HepG2 (cell line): ENCODE data around the gene ASTN1. TPM values are rescaled to one million over a fixed set of nuclear protein-coding genes. Genes with fewer than 3 reads are reported as not detected.

ENCODE experiments used
- BORCS8-MEF2B ChIP-seq: sonication (generic); formaldehyde crosslinking; IDR thresholded peaks from 2 replicates; pipeline ENCODE4 v1.8.0; 2022; ENCODE audit warnings: mild to moderate bottlenecking, missing genetic modification reagents
- KDM3A ChIP-seq: IDR thresholded peaks from 2 replicates; pipeline ENCODE4 v1.6.1; 2018; ENCODE audit warnings: low read depth, missing compliant biosample characterization
- MZF1 ChIP-seq: sonication (generic); formaldehyde crosslinking; IDR thresholded peaks from 2 replicates; pipeline ENCODE4 v1.8.1; 2023; ENCODE audit warnings: mild to moderate bottlenecking, missing genetic modification reagents, borderline replicate concordance
- NPAS2 ChIP-seq: sonication (generic); formaldehyde crosslinking; IDR thresholded peaks from 2 replicates; pipeline ENCODE4 v1.8.0; 2022; ENCODE audit warnings: mild to moderate bottlenecking, missing genetic modification reagents, borderline replicate concordance
- REXO4 ChIP-seq: sonication (generic); formaldehyde crosslinking; IDR thresholded peaks from 2 replicates; pipeline ENCODE4 v1.8.0; 2022; ENCODE audit warnings: missing genetic modification reagents, mild to moderate bottlenecking, borderline replicate concordance
- RFX5 ChIP-seq: IDR thresholded peaks from 2 replicates; pipeline ENCODE4 v1.6.1; 2011; ENCODE audit warnings: low read depth, low read length, improper control_type of control experiment
- SCMH1 ChIP-seq: sonication (generic); formaldehyde crosslinking; IDR thresholded peaks from 2 replicates; pipeline ENCODE4 v1.9.0; 2021; ENCODE audit warnings: missing genetic modification reagents, mild to moderate bottlenecking, borderline replicate concordance
- STAG1 ChIP-seq: sonication (generic); formaldehyde crosslinking; IDR thresholded peaks from 2 replicates; pipeline ENCODE4 v1.4.0; 2020; ENCODE audit warnings: missing genetic modification reagents
- TSC22D2 ChIP-seq: sonication (generic); formaldehyde crosslinking; IDR thresholded peaks from 2 replicates; pipeline ENCODE4 v1.5.1; 2020; ENCODE audit warnings: missing genetic modification reagents, mild to moderate bottlenecking, borderline replicate concordance
- ZFAT ChIP-seq: sonication (generic); formaldehyde crosslinking; conservative IDR thresholded peaks from 2 replicates; pipeline ENCODE4 v1.8.1; 2023; ENCODE audit warnings: missing genetic modification reagents, inconsistent platforms
- ZNF17 ChIP-seq: sonication (generic); formaldehyde crosslinking; IDR thresholded peaks from 2 replicates; pipeline ENCODE4 v1.5.0; 2020; ENCODE audit warnings: mild to moderate bottlenecking, missing genetic modification reagents
- ZNF367 ChIP-seq: sonication (generic); formaldehyde crosslinking; IDR thresholded peaks from 2 replicates; pipeline ENCODE4 v1.4.0; 2020; ENCODE audit warnings: missing genetic modification reagents, borderline replicate concordance
- ZNF737 ChIP-seq: sonication (generic); formaldehyde crosslinking; IDR thresholded peaks from 2 replicates; pipeline ENCODE4 v1.5.0; 2020; ENCODE audit warnings: missing genetic modification reagents, mild to moderate bottlenecking, borderline replicate concordance
- ZNF777 ChIP-seq: sonication (generic); formaldehyde crosslinking; IDR thresholded peaks from 2 replicates; pipeline ENCODE4 v1.4.0; 2020; ENCODE audit warnings: missing genetic modification reagents
- polyA plus RNA-seq, 8 experiments: library from polyadenylated mRNA; depleted of rRNA in 3 of 8; stranded (reverse) in 7 of 8; unstranded in 1 of 8; fragments of >200 nt; fragmentation: Illumina TruSeq in 4 of 8; extraction: Trizol in 4 of 8; gene quantifications; 2 replicates each; pipeline versions ENCODE4 v1.2.1 to v1.2.3, GENCODE V29; 2011 to 2016; ENCODE audit warnings: low read depth in 4 of 8, missing spikeins in 1 of 8, mixed read lengths in 1 of 8; ENCODE audit not compliant: insufficient read depth in 1 of 8
- total RNA-seq, 5 experiments: library from RNA; depleted of rRNA; stranded (reverse); fragments of >200 nt; fragmentation: Illumina TruSeq; extraction: Trizol; gene quantifications; 2 replicates each; pipeline ENCODE4 v1.2.3, GENCODE V29; 2016; ENCODE audit warnings: low read depth in 1 of 5
- TF ChIP-seq, protein P1 (sequence below): sonication (generic); formaldehyde crosslinking; IDR thresholded peaks from 2 replicates; pipeline ENCODE4 v1.4.0; 2020; ENCODE audit warnings: missing genetic modification reagents, borderline replicate concordance
- TF ChIP-seq, protein P2 (sequence below): sonication (generic); formaldehyde crosslinking; IDR thresholded peaks from 2 replicates; pipeline ENCODE4 v1.4.0; 2020; ENCODE audit warnings: mild to moderate bottlenecking, low read depth, missing genetic modification reagents
- TF ChIP-seq, protein P3 (sequence below): sonication (generic); formaldehyde crosslinking; IDR thresholded peaks from 2 replicates; pipeline ENCODE4 v1.8.1; 2022; ENCODE audit warnings: mild to moderate bottlenecking, missing genetic modification reagents
- TF ChIP-seq, protein P4 (sequence below): IDR thresholded peaks from 2 replicates; pipeline ENCODE4 v1.6.1; 2016; ENCODE audit warnings: missing compliant biosample characterization, missing genetic modification reagents, borderline replicate concordance
- TF ChIP-seq, protein P5 (sequence below): IDR thresholded peaks from 2 replicates; pipeline ENCODE4 v1.6.1; 2016
- TF ChIP-seq, protein P6 (sequence below): sonication (generic); formaldehyde crosslinking; IDR thresholded peaks from 2 replicates; pipeline ENCODE4 v1.4.0; 2020; ENCODE audit warnings: low read depth, mild to moderate bottlenecking, missing genetic modification reagents

Gene ASTN1
- total and polyA plus RNA-seq, 2 of the 13 experiments (the other 11 are each of a cell fraction or from before 2014, with no cell fraction given): not detected

DNA sequence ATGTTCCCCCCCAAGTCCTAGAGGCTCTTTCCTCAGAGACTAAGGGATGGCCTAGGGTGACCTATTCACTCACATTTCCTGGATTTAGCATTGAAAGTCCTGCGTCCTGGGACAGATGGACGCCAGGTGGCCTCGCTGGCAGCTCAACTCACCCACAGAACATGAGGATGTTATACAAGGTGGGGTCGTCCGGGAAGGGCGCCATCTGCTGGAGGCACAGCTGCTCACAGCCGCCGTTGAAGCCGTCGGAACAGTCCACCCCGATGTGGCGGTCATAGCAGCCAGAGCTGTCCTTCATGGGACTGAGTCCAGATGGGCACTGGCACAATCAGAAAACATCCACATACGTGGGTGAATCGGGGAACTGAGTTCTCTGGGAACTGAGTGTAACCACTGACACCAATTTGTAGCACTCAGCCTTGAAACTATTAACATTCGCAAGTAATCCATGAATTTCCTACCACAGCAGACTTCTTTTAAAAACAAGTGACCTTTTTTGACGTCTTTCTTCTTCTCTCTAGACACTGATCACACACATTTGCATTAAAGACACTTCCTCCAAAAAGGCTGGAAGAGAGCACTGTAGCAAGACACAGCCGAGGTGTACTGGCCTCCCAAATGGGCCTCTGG, 215.4 kb downstream of the ASTN1 start (continued):
- TF ChIP-seq, protein P1, sequence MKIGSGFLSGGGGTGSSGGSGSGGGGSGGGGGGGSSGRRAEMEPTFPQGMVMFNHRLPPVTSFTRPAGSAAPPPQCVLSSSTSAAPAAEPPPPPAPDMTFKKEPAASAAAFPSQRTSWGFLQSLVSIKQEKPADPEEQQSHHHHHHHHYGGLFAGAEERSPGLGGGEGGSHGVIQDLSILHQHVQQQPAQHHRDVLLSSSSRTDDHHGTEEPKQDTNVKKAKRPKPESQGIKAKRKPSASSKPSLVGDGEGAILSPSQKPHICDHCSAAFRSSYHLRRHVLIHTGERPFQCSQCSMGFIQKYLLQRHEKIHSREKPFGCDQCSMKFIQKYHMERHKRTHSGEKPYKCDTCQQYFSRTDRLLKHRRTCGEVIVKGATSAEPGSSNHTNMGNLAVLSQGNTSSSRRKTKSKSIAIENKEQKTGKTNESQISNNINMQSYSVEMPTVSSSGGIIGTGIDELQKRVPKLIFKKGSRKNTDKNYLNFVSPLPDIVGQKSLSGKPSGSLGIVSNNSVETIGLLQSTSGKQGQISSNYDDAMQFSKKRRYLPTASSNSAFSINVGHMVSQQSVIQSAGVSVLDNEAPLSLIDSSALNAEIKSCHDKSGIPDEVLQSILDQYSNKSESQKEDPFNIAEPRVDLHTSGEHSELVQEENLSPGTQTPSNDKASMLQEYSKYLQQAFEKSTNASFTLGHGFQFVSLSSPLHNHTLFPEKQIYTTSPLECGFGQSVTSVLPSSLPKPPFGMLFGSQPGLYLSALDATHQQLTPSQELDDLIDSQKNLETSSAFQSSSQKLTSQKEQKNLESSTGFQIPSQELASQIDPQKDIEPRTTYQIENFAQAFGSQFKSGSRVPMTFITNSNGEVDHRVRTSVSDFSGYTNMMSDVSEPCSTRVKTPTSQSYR (CRISPR knock-in tag): no peak
- TF ChIP-seq SCMH1 (CRISPR knock-in tag) (no peak), ZNF777 (CRISPR knock-in tag) (peak; percentile 97), ZNF737 (no peak), BORCS8-MEF2B (CRISPR knock-in tag) (no peak), ZNF367 (CRISPR knock-in tag) (no peak), RFX5 (no peak), TSC22D2 (0 out of 2 replicates have a peak, but pooled peaks have one; percentile 27), REXO4 (CRISPR knock-in tag) (no peak), NPAS2 (CRISPR knock-in tag) (no peak), ZNF17 (CRISPR knock-in tag) (no peak), MZF1 (CRISPR knock-in tag) (no peak), STAG1 (peak; percentile 61), KDM3A (no peak), ZFAT (CRISPR knock-in tag) (no peak)
- TF ChIP-seq, protein P2, sequence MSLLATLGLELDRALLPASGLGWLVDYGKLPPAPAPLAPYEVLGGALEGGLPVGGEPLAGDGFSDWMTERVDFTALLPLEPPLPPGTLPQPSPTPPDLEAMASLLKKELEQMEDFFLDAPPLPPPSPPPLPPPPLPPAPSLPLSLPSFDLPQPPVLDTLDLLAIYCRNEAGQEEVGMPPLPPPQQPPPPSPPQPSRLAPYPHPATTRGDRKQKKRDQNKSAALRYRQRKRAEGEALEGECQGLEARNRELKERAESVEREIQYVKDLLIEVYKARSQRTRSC (CRISPR knock-in tag): no peak
- TF ChIP-seq, protein P3, sequence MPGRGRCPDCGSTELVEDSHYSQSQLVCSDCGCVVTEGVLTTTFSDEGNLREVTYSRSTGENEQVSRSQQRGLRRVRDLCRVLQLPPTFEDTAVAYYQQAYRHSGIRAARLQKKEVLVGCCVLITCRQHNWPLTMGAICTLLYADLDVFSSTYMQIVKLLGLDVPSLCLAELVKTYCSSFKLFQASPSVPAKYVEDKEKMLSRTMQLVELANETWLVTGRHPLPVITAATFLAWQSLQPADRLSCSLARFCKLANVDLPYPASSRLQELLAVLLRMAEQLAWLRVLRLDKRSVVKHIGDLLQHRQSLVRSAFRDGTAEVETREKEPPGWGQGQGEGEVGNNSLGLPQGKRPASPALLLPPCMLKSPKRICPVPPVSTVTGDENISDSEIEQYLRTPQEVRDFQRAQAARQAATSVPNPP (CRISPR knock-in tag): no peak
- TF ChIP-seq, protein P4, sequence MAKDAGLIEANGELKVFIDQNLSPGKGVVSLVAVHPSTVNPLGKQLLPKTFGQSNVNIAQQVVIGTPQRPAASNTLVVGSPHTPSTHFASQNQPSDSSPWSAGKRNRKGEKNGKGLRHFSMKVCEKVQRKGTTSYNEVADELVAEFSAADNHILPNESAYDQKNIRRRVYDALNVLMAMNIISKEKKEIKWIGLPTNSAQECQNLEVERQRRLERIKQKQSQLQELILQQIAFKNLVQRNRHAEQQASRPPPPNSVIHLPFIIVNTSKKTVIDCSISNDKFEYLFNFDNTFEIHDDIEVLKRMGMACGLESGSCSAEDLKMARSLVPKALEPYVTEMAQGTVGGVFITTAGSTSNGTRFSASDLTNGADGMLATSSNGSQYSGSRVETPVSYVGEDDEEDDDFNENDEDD (CRISPR knock-in tag): 0 out of 2 replicates have a peak, but pooled peaks have one; percentile 51
- TF ChIP-seq, protein P5, sequence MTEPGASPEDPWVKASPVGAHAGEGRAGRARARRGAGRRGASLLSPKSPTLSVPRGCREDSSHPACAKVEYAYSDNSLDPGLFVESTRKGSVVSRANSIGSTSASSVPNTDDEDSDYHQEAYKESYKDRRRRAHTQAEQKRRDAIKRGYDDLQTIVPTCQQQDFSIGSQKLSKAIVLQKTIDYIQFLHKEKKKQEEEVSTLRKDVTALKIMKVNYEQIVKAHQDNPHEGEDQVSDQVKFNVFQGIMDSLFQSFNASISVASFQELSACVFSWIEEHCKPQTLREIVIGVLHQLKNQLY: no peak
- TF ChIP-seq, protein P6, sequence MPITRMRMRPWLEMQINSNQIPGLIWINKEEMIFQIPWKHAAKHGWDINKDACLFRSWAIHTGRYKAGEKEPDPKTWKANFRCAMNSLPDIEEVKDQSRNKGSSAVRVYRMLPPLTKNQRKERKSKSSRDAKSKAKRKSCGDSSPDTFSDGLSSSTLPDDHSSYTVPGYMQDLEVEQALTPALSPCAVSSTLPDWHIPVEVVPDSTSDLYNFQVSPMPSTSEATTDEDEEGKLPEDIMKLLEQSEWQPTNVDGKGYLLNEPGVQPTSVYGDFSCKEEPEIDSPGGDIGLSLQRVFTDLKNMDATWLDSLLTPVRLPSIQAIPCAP (CRISPR knock-in tag): no peak
